Thoracic aorta (tissue), 2 donors: ENCODE data around the gene KREMEN2. TPM values are rescaled to one million over a fixed set of nuclear protein-coding genes. Genes with fewer than 3 reads are reported as not detected.
A peak's percentile ranks its signal among the peaks of the same experiment; 100 is the strongest.
"Not testable (repeated sequence)": the region's sequence is repeated elsewhere in the genome, so short reads cannot be mapped to it uniquely, and the experiment has no call there.

Source experiments
- ATAC-seq: fragments of 150-250 bp; one replicate; pipeline ENCODE4 v1.8.0; 2017; ENCODE audit warnings: low read depth; ENCODE audit not compliant: insufficient number of reproducible peaks, low FRiP score
- DNase-seq: peaks from one replicate; pipeline ENCODE4 v3.0.0-alpha.2; 2020; ENCODE audit warnings: low spot score
- H3K27ac ChIP-seq, 2 donors: fragments of 200-600 bp; sonication (generic); 1 replicate in 1 of 2; 2 replicates in 1 of 2; pipeline ENCODE4 v1.5.1; 2016; ENCODE audit warnings: mild to moderate bottlenecking in 2 of 2, moderate library complexity in 2 of 2
- H3K27me3 ChIP-seq: fragments of 200-600 bp; sonication (generic); replicated peaks from 2 replicates; pipeline ENCODE4 v1.6.0; 2016; ENCODE audit warnings: mild to moderate bottlenecking; ENCODE audit not compliant: insufficient read depth
- H3K36me3 ChIP-seq: fragments of 200-600 bp; sonication (generic); one replicate; pipeline ENCODE4 v1.5.1; 2016
- H3K4me1 ChIP-seq, 2 donors: fragments of 200-600 bp; sonication (generic); 1 replicate in 1 of 2; 2 replicates in 1 of 2; pipeline versions ENCODE4 v1.5.1 to v1.6.0; 2016; ENCODE audit warnings: low read depth in 2 of 2, mild to moderate bottlenecking in 1 of 2; ENCODE audit not compliant: control insufficient read depth in 1 of 2
- H3K4me3 ChIP-seq: fragments of 200-600 bp; sonication (generic); 2 replicates; pipeline ENCODE4 v1.5.1; 2016; ENCODE audit warnings: mild to moderate bottlenecking
- H3K9me3 ChIP-seq: fragments of 200-600 bp; sonication (generic); 2 replicates; pipeline ENCODE4 v1.5.1; 2016
- total RNA-seq, 2 donors: library from RNA; depleted of rRNA; stranded (reverse); fragments of >200 nt; gene quantifications; one replicate each; pipeline versions ENCODE4 v1.1.0 to v1.2.3, GENCODE V29; 2016
- TF ChIP-seq, protein P1 (sequence below): fragments of 200-600 bp; sonication (generic); IDR thresholded peaks from one replicate; pipeline ENCODE4 v1.5.1; 2019; ENCODE audit warnings: antibody characterized with exemption

The KREMEN2 gene
- total RNA-seq, 2 donors from 2014 or later, result not detected

GRCh38 chr16:2924901-2925755, 38.9 kb upstream of the KREMEN2 start:
- Histone ChIP-seq H3K9me3 (no peaks in the 10 kb centered on the region), H3K27ac (no peak overlapping the region), H3K4me1 (peaks cover 0 to 5% of the 10 kb centered on the region in 2 donors), H3K4me3 (no peak overlapping the region), H3K36me3 (peaks cover 13% of the 10 kb centered on the region), H3K27me3 (no peaks in the 10 kb centered on the region)
- ATAC-seq (no peak), DNase-seq (no peak)
- TF ChIP-seq, protein P1, sequence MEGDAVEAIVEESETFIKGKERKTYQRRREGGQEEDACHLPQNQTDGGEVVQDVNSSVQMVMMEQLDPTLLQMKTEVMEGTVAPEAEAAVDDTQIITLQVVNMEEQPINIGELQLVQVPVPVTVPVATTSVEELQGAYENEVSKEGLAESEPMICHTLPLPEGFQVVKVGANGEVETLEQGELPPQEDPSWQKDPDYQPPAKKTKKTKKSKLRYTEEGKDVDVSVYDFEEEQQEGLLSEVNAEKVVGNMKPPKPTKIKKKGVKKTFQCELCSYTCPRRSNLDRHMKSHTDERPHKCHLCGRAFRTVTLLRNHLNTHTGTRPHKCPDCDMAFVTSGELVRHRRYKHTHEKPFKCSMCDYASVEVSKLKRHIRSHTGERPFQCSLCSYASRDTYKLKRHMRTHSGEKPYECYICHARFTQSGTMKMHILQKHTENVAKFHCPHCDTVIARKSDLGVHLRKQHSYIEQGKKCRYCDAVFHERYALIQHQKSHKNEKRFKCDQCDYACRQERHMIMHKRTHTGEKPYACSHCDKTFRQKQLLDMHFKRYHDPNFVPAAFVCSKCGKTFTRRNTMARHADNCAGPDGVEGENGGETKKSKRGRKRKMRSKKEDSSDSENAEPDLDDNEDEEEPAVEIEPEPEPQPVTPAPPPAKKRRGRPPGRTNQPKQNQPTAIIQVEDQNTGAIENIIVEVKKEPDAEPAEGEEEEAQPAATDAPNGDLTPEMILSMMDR, result no peak

DNA sequence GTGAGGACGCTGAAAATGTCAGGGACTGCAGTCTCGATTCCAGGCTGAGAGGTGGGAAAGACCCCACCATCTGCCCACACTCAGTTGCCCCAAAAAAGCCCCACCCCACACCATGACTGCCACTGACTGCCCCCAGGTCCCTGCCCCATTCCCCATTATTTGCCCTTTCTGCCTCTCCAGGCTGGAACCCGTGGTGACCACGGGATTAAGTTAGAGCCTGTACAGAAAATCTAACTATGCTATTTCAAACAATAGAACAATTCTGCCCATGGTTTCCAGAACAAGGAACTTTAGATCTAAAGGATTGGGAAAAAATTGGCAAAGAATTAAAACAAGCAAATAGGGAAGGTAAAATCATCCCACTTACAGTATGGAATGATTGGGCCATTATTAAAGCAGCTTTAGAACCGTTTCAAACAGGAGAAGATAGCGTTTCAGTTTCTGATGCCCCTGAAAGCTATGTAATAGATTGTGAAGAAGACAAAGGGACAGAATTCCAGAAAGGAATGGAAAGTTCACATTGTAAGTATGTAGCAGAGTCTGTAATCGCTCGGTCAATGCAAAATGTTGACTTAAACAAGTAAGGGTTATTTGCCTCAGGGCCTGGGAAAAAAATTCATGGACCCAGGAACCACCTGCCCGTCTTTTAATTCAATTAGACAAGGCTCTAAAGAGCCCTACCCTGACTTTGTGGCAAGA, 38.0 kb upstream of the KREMEN2 start:
- Histone ChIP-seq H3K4me3 (no peak overlapping the region), H3K27me3 (no peaks in the 10 kb centered on the region), H3K27ac (no peak overlapping the region), H3K9me3 (no peaks in the 10 kb centered on the region), H3K36me3 (peaks cover 17% of the 10 kb centered on the region), H3K4me1 (peaks cover 0 to 5% of the 10 kb centered on the region in 2 donors)
- TF ChIP-seq, protein P1, result no peak
- no peak for ATAC-seq
- no peak for DNase-seq

- TF ChIP-seq, protein P1, result no peak
- Histone ChIP-seq H3K4me3 (peak overlapping the region; percentile 56), H3K27ac (no peak overlapping the region), H3K36me3 (peaks cover 17% of the 10 kb centered on the region), H3K27me3 (no peaks in the 10 kb centered on the region), H3K9me3 (no peaks in the 10 kb centered on the region), H3K4me1 (peaks cover 0 to 5% of the 10 kb centered on the region in 2 donors)
- ATAC-seq, result no peak
- no peak for DNase-seq
Measured at GRCh38 chr16:2926650-2926999, 37.5 kb upstream of the KREMEN2 start.

DNA sequence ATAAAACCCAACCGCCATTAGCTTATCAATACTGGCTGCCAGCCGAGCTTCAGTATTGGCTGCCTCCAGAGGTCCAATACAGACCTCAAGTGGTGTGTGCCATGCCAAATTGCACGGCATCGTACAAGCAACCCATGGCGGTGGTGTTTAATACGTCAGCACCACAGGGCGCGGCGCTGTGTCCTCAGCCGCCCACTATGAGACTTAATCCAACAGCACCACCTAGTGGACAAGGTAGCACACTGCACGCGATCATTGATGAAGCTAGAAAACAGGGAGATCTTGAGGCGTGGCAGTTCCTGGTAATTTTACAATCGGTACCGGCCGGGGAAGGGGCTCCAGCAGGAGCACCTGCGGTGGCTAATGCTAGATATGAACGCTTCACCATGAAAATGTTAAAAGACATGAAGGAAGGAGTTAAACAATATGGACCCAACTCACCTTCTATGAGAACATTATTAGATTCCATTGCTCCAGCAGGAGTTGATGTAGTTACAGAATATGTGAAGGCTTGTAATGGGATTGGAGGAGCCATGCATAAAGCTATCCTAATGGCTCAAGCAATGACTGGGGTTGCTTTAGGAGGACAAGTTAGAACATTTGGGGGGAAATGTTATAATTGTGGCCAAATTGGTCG, 36.9 kb upstream of the KREMEN2 start:
- Histone ChIP-seq H3K4me1 (peaks cover 0 to 5% of the 10 kb centered on the region in 2 donors), H3K36me3 (peaks cover 17% of the 10 kb centered on the region), H3K4me3 (peak overlapping the region; percentile 56), H3K27me3 (no peaks in the 10 kb centered on the region), H3K27ac (no peak overlapping the region), H3K9me3 (no peaks in the 10 kb centered on the region)
- TF ChIP-seq, protein P1, result peak; percentile 98
- ATAC-seq (peak; percentile 72), DNase-seq (peak; percentile 79)

DNA sequence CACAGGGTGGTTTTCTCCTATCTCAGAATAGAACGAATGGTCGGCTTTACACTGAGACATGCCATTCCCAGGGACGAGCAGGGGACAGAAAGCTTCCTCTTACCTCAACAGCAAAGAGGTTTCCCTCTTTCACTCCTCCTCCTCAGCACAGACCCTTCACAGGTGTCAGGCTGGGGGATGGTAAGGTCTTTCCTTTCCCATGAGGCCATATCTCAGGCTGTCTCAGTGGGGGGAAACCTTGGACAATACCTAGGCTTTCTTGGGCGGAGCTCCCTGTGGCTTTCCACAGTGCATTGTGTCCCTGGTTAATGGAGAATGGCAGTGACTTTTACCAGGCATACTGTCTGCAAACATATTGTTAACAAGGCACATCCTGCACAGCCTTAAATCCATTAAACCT, 35.9 kb upstream of the KREMEN2 start:
- not testable (repeated sequence) for ATAC-seq, H3K27me3 ChIP-seq, H3K27ac ChIP-seq, H3K9me3 ChIP-seq, H3K4me1 ChIP-seq, H3K4me3 ChIP-seq, DNase-seq
- H3K36me3 ChIP-seq, result peaks cover 13% of the 10 kb centered on the region
